Stimulated activated CD4-positive, alpha-beta T cell treated with anti-CD3 and anti-CD28 coated beads, Interleukin-4, amount 100 ng/mL, for 1 hour (primary cell): ENCODE measurements around the gene EIF4G2.
"Not testable (repeated sequence)": the region's sequence is repeated elsewhere in the genome, so short reads cannot be mapped to it uniquely, and the experiment has no call there.

Experiments
- DNase-seq: peaks from one replicate; pipeline ENCODE4 v3.0.0-alpha.2; 2020

The EIF4G2 gene

GRCh38 chr11:10808553-10809372, at the start of gene EIF4G2:
TSS of gene EIF4G2 (minus strand) at chr11:10808926.
- DNase-seq, result peak; percentile 97

- peak; percentile 94 for DNase-seq
Measured at GRCh38 chr11:10857709-10858438, 49.1 kb upstream of the EIF4G2 start, which contains the start of gene ZBED5. TSS of gene ZBED5 (minus strand) at chr11:10858053. CDS start at chr11:10854945, 3,108 bp downstream.

- DNase-seq, result no peak
Measured at GRCh38 chr11:10857459-10857708, 48.7 kb upstream of the EIF4G2 start.

- no peak for DNase-seq
Measured at GRCh38 chr11:10856689-10857458, 48.1 kb upstream of the EIF4G2 start.

GRCh38 chr11:10855295-10855694, 46.6 kb upstream of the EIF4G2 start:
- no peak for DNase-seq

- no peak for DNase-seq
Measured at GRCh38 chr11:10847960-10848860, 39.5 kb upstream of the EIF4G2 start.

- no peak for DNase-seq
Measured at GRCh38 chr11:10846660-10847059, 37.9 kb upstream of the EIF4G2 start.

GRCh38 chr11:10845589-10845988, 36.9 kb upstream of the EIF4G2 start:
- no peak for DNase-seq

GRCh38 chr11:10844796-10845195, 36.1 kb upstream of the EIF4G2 start:
- no peak for DNase-seq

- DNase-seq, result no peak
Measured at GRCh38 chr11:10844356-10844755, 35.6 kb upstream of the EIF4G2 start.

GRCh38 chr11:10838881-10839280, 30.2 kb upstream of the EIF4G2 start:
- DNase-seq, result no peak

GRCh38 chr11:10838083-10838482, 29.4 kb upstream of the EIF4G2 start:
- DNase-seq, result no peak

GRCh38 chr11:10836884-10837283, 28.2 kb upstream of the EIF4G2 start:
- DNase-seq, result not testable (repeated sequence)

- DNase-seq, result no peak
Measured at GRCh38 chr11:10829139-10829538, 20.4 kb upstream of the EIF4G2 start.

GRCh38 chr11:10828402-10828801, 19.7 kb upstream of the EIF4G2 start:
- no peak for DNase-seq

- DNase-seq, result no peak
Measured at GRCh38 chr11:10824888-10825287, 16.2 kb upstream of the EIF4G2 start.

GRCh38 chr11:10823152-10823579, 14.4 kb upstream of the EIF4G2 start:
- DNase-seq, result no peak

- not testable (repeated sequence) for DNase-seq
Measured at GRCh38 chr11:10822491-10822890, 13.8 kb upstream of the EIF4G2 start.

- no peak for DNase-seq
Measured at GRCh38 chr11:10818594-10818993, 9.9 kb upstream of the EIF4G2 start.

- no peak for DNase-seq
Measured at GRCh38 chr11:10813945-10814344, 5.2 kb upstream of the EIF4G2 start.

GRCh38 chr11:10809373-10810160, 841 bp upstream of the EIF4G2 start:
- DNase-seq, result peak; percentile 51

- no peak for DNase-seq
Measured at GRCh38 chr11:10808235-10808552, 532 bp downstream of the EIF4G2 start.
